Pancreas (tissue), 10 donors: Measurements from ENCODE around the gene TFDP2. TPM values are rescaled to one million over a fixed set of nuclear protein-coding genes. Genes with fewer than 3 reads are reported as not detected.

ENCODE experiments used
- ATAC-seq, 4 donors: fragments of 200-7000 bp; cut with Tn5 transposase; one replicate each; pipeline versions ENCODE4 v1.8.0 to v1.9.1; 2020; ENCODE audit warnings: mild to moderate bottlenecking in 4 of 4, moderate library complexity in 4 of 4
- DNase-seq, 6 donors: peaks; one replicate each; pipeline ENCODE4 v3.0.0-alpha.2; 2020
- FAIRE-seq: peaks from 2 replicates; lab custom pipeline; 2012; peaks lifted over from hg19 to GRCh38; lab: Jason Lieb, UNC
- H3K27ac ChIP-seq, 4 donors: fragments of 200-600 bp; sonication (generic); 1 replicate in 3 of 4; 2 replicates in 1 of 4; pipeline versions ENCODE4 v1.5.0 to v1.8.0; 2020
- H3K27me3 ChIP-seq, 4 donors: fragments of 200-600 bp; one replicate each; pipeline ENCODE4 v1.8.0; 2021
- H3K36me3 ChIP-seq, 3 donors: fragments of 200-600 bp; sonication (generic) in 1 of 3; one replicate each; pipeline versions ENCODE4 v1.5.0 to v1.8.0; 2020 to 2021
- H3K4me1 ChIP-seq, 3 donors: fragments of 200-600 bp; one replicate each; pipeline ENCODE4 v1.8.0; 2021
- H3K4me3 ChIP-seq, 4 donors: fragments of 200-600 bp; sonication (generic) in 2 of 4; one replicate each; pipeline versions ENCODE4 v1.5.0 to v1.8.0; 2020 to 2021
- H3K9me3 ChIP-seq, 4 donors: fragments of 200-600 bp; one replicate each; pipeline ENCODE4 v1.8.0; 2021
- CTCF ChIP-seq, 4 donors: fragments of 200-600 bp; sonication (generic) in 3 of 4; IDR thresholded peaks; one replicate each; pipeline versions ENCODE4 v1.5.0 to v1.8.0; 2021; ENCODE audit warnings: antibody characterized with exemption in 4 of 4
- WGBS, 2 donors: extraction: QIAGEN DNeasy Blood & Tissue Kit; methylation state at CpG; one replicate each; pipeline ENCODE4 v1.1.7; 2013; 5-methylcytosine and 5-hydroxymethylcytosine counted together
- intact Hi-C, 3 donors: fragments of 100-400 bp; cut with DNase I; formaldehyde crosslinking; loops; one replicate each; pipeline versions ENCODE4 v1.11.1 to v1.14.2; 2022
- polyA plus RNA-seq, 2 donors: library from polyadenylated mRNA; stranded (reverse); fragments of 200-250 nt; gene quantifications; one replicate each; pipeline ENCODE4 v1.2.3, GENCODE V29; 2013
- total RNA-seq, 6 donors: library from RNA; stranded (reverse); fragmentation: NEBNext Ultra II Directional in 4 of 6; extraction: Animal tissue kit (Norgen Biotek cat#: 25700) in 4 of 6; gene quantifications; one replicate each; pipeline versions ENCODE4 v1.2.1 to v1.2.4, GENCODE V29; 2021 to 2023
- donor health status: healthy with polysubstance abuse.
- donor health status: DM: no; HTN: no; CAD: no; lungs with moderate emphysema.
- donor health status: DM: no; HTN: no; CAD: no.
- donor health status: control.
- donor health status: control.
- donor health status: Bipolar disorder and iron deficiency.
- donor health status: DM: yes; HTN: yes; CAD: no.
- donor health status: DM: no; HTN: no; CAD: no.
- donor health status: DM: no; HTN: no; CAD: no.
- donor health status: DM: yes; HTN: yes; CAD: no.

TFDP2 gene
- total and polyA plus RNA-seq, 8 donors: 4.6 to 25.7 (median 16.8) TPM

GRCh38 chr3:142174559-142174958 is 25.2 kb upstream of the TFDP2 start:
- no peak for ATAC-seq
- Histone ChIP-seq H3K27me3 (no peaks in the 10 kb centered on the region), H3K36me3 (peaks cover 0 to 25% (median 0%) of the 10 kb centered on the region in 3 donors), H3K9me3 (no peaks in the 10 kb centered on the region), H3K4me1 (no peaks in the 10 kb centered on the region), H3K27ac (no peak overlapping the region), H3K4me3 (no peak overlapping the region)
- no peak for DNase-seq
- intact Hi-C loops: no loop called here
- WGBS, 2 donors: 90 to 95% methylated on average over 2 of the region's 2 CpGs
- FAIRE-seq: no peak
- TF ChIP-seq CTCF (IDR thresholded peaks at IDR 0.05): no peak

GRCh38 chr3:142168514-142168913 is 19.2 kb upstream of the TFDP2 start:
- no peaks in the 10 kb centered on the region for H3K27me3 ChIP-seq
- ATAC-seq (no peak), DNase-seq (no peak), FAIRE-seq (no peak)
- H3K9me3 ChIP-seq: no peaks in the 10 kb centered on the region
- 90 to 92% methylated on average over 3 of the region's 3 CpGs for WGBS, 2 donors
- no peaks in the 10 kb centered on the region for H3K4me1 ChIP-seq
- intact Hi-C loops: no loop called here
- no peak for TF ChIP-seq CTCF (IDR thresholded peaks at IDR 0.05)
- peaks cover 0 to 18% (median 0%) of the 10 kb centered on the region in 3 donors for H3K36me3 ChIP-seq
- H3K4me3 ChIP-seq: no peak overlapping the region
- H3K27ac ChIP-seq: no peak overlapping the region

- 91 to 93% methylated on average over 3 of the region's 3 CpGs for WGBS, 2 donors
- FAIRE-seq (no peak), DNase-seq (no peak), ATAC-seq (no peak)
- Histone ChIP-seq H3K27me3 (no peaks in the 10 kb centered on the region), H3K27ac (no peak overlapping the region), H3K4me3 (no peak overlapping the region), H3K9me3 (no peaks in the 10 kb centered on the region), H3K4me1 (no peaks in the 10 kb centered on the region), H3K36me3 (peaks cover 0 to 9% (median 0%) of the 10 kb centered on the region in 3 donors)
- no peak for TF ChIP-seq CTCF (IDR thresholded peaks at IDR 0.05)
- intact Hi-C loops: no loop called here
These were observed 15.8 kb upstream of the TFDP2 start for GRCh38 chr3:142165194-142165593.

GRCh38 chr3:142159083-142159740 is 9.9 kb upstream of the TFDP2 start:
- 70 to 75% methylated on average over 4 of the region's 4 CpGs for WGBS, 2 donors
- intact Hi-C loops: no loop called here

More at GRCh38 chr3:142159083-142159740, 9.9 kb upstream of the TFDP2 start:
- Histone ChIP-seq H3K4me1 (no peaks in the 10 kb centered on the region), H3K27me3 (no peaks in the 10 kb centered on the region), H3K27ac (no peak overlapping the region), H3K9me3 (no peaks in the 10 kb centered on the region), H3K4me3 (no peak overlapping the region), H3K36me3 (no peaks in the 10 kb centered on the region)
- FAIRE-seq (no peak), ATAC-seq (no peak), DNase-seq (no peak)
- no peak for TF ChIP-seq CTCF (IDR thresholded peaks at IDR 0.05)
